Urinary bladder (tissue), 4 donors: ENCODE results near the gene HIRA. TPM values are rescaled to one million over a fixed set of nuclear protein-coding genes. Genes with fewer than 3 reads are reported as not detected.

Experiments
- DNase-seq: peaks from one replicate; pipeline ENCODE4 v3.0.0-alpha.2; 2015; ENCODE audit errors: extremely low spot score
- H3K27ac ChIP-seq: one replicate; pipeline ENCODE4 v1.5.1; 2013; ENCODE audit warnings: low read depth, mild to moderate bottlenecking, moderate library complexity
- H3K36me3 ChIP-seq: one replicate; pipeline ENCODE4 v1.6.1; 2013; ENCODE audit warnings: mild to moderate bottlenecking, moderate library complexity; ENCODE audit not compliant: insufficient read depth
- H3K4me1 ChIP-seq: one replicate; pipeline ENCODE4 v1.6.1; 2013; ENCODE audit warnings: mild to moderate bottlenecking, moderate library complexity; ENCODE audit not compliant: insufficient read depth
- H3K4me3 ChIP-seq: one replicate; pipeline ENCODE4 v1.5.1; 2013; ENCODE audit warnings: low read depth, low read length
- WGBS: extraction: QIAGEN DNeasy Blood & Tissue Kit; methylation state at CpG from one replicate; pipeline ENCODE4 v1.1.7; 2013; 5-methylcytosine and 5-hydroxymethylcytosine counted together
- polyA plus RNA-seq: library from polyadenylated mRNA; stranded (reverse); fragments of 200-250 nt; gene quantifications from one replicate; pipeline ENCODE4 v1.2.3, GENCODE V29; 2013
- total RNA-seq: library from RNA; depleted of rRNA; stranded (reverse); fragments of >200 nt; gene quantifications from one replicate; pipeline ENCODE4 v1.2.3, GENCODE V29; 2014
- donor health status: healthy with polysubstance abuse.
- donor health status: healthy.

The HIRA gene
- total and polyA plus RNA-seq, 2 donors: 8.7 to 21.9 TPM

- Histone ChIP-seq H3K4me1 (no peaks in the 10 kb centered on the region), H3K27ac (no peak overlapping the region), H3K36me3 (no peaks in the 10 kb centered on the region), H3K4me3 (no peak overlapping the region)
- WGBS: 95% methylated on average over 3 of the region's 3 CpGs
- no peak for DNase-seq
These were observed 26.9 kb downstream of the HIRA start for GRCh38 chr22:19404676-19405075.

- Histone ChIP-seq H3K27ac (no peak overlapping the region), H3K4me1 (no peaks in the 10 kb centered on the region), H3K4me3 (no peak overlapping the region), H3K36me3 (peaks cover 4% of the 10 kb centered on the region)
- no peak for DNase-seq
- 96% methylated on average over 4 of the region's 4 CpGs for WGBS
These were observed 28.8 kb downstream of the HIRA start for GRCh38 chr22:19402642-19403191.

- Histone ChIP-seq H3K4me3 (no peak overlapping the region), H3K4me1 (no peaks in the 10 kb centered on the region), H3K36me3 (peaks cover 4% of the 10 kb centered on the region), H3K27ac (no peak overlapping the region)
- no peak for DNase-seq
- WGBS: 97% methylated on average over 4 of the region's 4 CpGs
These were observed 30.1 kb downstream of the HIRA start for GRCh38 chr22:19401483-19401882.

- Histone ChIP-seq H3K4me1 (no peaks in the 10 kb centered on the region), H3K27ac (no peak overlapping the region), H3K4me3 (no peak overlapping the region), H3K36me3 (peaks cover 4% of the 10 kb centered on the region)
- DNase-seq: no peak
- 94% methylated on average over 6 of the region's 6 CpGs for WGBS
These were observed 30.7 kb downstream of the HIRA start for GRCh38 chr22:19400881-19401280.

GRCh38 chr22:19398652-19399051, 32.9 kb downstream of the HIRA start:
- Histone ChIP-seq H3K4me1 (no peaks in the 10 kb centered on the region), H3K36me3 (peaks cover 4% of the 10 kb centered on the region), H3K27ac (no peak overlapping the region), H3K4me3 (no peak overlapping the region)
- DNase-seq: no peak
- WGBS: 85% methylated on average over 2 of the region's 2 CpGs

- DNase-seq: no peak
- Histone ChIP-seq H3K4me3 (no peak overlapping the region), H3K27ac (no peak overlapping the region), H3K4me1 (no peaks in the 10 kb centered on the region), H3K36me3 (peaks cover 4% of the 10 kb centered on the region)
- 76% methylated on average over 6 of the region's 6 CpGs for WGBS
These were observed 33.3 kb downstream of the HIRA start for GRCh38 chr22:19398206-19398605.

GRCh38 chr22:19397734-19398104, 33.8 kb downstream of the HIRA start:
- DNase-seq: no peak
- no peak overlapping the region for H3K4me3 ChIP-seq
- peaks cover 4% of the 10 kb centered on the region for H3K36me3 ChIP-seq
- 76% methylated on average over 3 of the region's 3 CpGs for WGBS
- no peak overlapping the region for H3K27ac ChIP-seq
- H3K4me1 ChIP-seq: no peaks in the 10 kb centered on the region

GRCh38 chr22:19396934-19397733, 34.4 kb downstream of the HIRA start:
- H3K36me3 ChIP-seq: peaks cover 4% of the 10 kb centered on the region
- H3K27ac ChIP-seq: no peak overlapping the region
- DNase-seq: no peak
- WGBS: 92% methylated on average over 6 of the region's 6 CpGs
- H3K4me3 ChIP-seq: no peak overlapping the region
- no peaks in the 10 kb centered on the region for H3K4me1 ChIP-seq

- no peaks in the 10 kb centered on the region for H3K4me1 ChIP-seq
- peaks cover 4% of the 10 kb centered on the region for H3K36me3 ChIP-seq
- no peak overlapping the region for H3K27ac ChIP-seq
- no peak overlapping the region for H3K4me3 ChIP-seq
- WGBS: 77% methylated on average over 6 of the region's 6 CpGs
- no peak for DNase-seq
These were observed 35.0 kb downstream of the HIRA start for GRCh38 chr22:19396561-19396933.

GRCh38 chr22:19395276-19395675, 36.3 kb downstream of the HIRA start:
- WGBS: 97% methylated on average over 4 of the region's 4 CpGs
- no peak for DNase-seq
- Histone ChIP-seq H3K4me3 (no peak overlapping the region), H3K4me1 (no peaks in the 10 kb centered on the region), H3K36me3 (peaks cover 4% of the 10 kb centered on the region), H3K27ac (no peak overlapping the region)

- no peak for DNase-seq
- Histone ChIP-seq H3K4me3 (no peak overlapping the region), H3K36me3 (peaks cover 4% of the 10 kb centered on the region), H3K4me1 (no peaks in the 10 kb centered on the region), H3K27ac (no peak overlapping the region)
- WGBS: 95% methylated on average over 8 of the region's 8 CpGs
These were observed 37.1 kb downstream of the HIRA start for GRCh38 chr22:19394274-19395050.

GRCh38 chr22:19393704-19394103, 37.8 kb downstream of the HIRA start:
- WGBS: 97% methylated on average over 5 of the region's 5 CpGs
- Histone ChIP-seq H3K4me3 (no peak overlapping the region), H3K4me1 (no peaks in the 10 kb centered on the region), H3K27ac (no peak overlapping the region), H3K36me3 (peaks cover 4% of the 10 kb centered on the region)
- DNase-seq: no peak

- H3K27ac ChIP-seq: no peak overlapping the region
- no peak for DNase-seq
- H3K4me1 ChIP-seq: no peaks in the 10 kb centered on the region
- H3K4me3 ChIP-seq: no peak overlapping the region
- 97% methylated on average over 7 of the region's 7 CpGs for WGBS
- H3K36me3 ChIP-seq: no peaks in the 10 kb centered on the region
These were observed 44.0 kb downstream of the HIRA start for GRCh38 chr22:19387575-19387974.

GRCh38 chr22:19387038-19387437, 44.5 kb downstream of the HIRA start:
- no peaks in the 10 kb centered on the region for H3K4me1 ChIP-seq
- no peak for DNase-seq
- H3K27ac ChIP-seq: no peak overlapping the region
- WGBS: 70% methylated on average over 2 of the region's 2 CpGs
- peaks cover 3% of the 10 kb centered on the region for H3K36me3 ChIP-seq
- no peak overlapping the region for H3K4me3 ChIP-seq
